ENCODE results near the gene MSL2. TPM values are rescaled to one million over a fixed set of nuclear protein-coding genes. Genes with fewer than 3 reads are reported as not detected.
A peak's percentile ranks its signal among the peaks of the same experiment; 100 is the strongest.

MSL2 gene
- polyA plus RNA-seq, 1 donor (not counting 4 experiments of a cell fraction or from before 2014, with no cell fraction given) = 9.5 TPM

DNA sequence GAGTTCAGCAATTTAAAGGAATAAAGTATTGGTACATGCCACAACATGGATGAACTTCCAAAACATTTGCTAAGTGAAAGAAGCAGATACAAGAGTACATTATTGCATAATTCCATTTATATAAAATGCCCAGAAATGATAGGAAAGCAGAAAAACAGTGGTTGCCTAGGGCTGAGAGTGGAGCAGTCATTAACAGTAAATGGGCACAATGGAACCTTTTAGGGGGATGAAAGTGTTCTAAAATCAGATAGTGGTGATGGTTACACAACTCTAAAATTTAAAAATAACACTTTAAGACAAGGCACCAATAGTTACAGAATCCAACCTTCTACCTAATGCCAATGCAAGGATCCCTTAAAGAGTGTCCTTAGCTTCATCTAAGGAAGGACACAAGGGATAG, 34.6 kb downstream of the MSL2 start:
- no peak for FAIRE-seq
- peaks cover 5% of the 10 kb centered on the region for H3K4me1 ChIP-seq (ENCODE audit: control insufficient read depth, extremely low read depth, insufficient read depth, low read length)

DNA sequence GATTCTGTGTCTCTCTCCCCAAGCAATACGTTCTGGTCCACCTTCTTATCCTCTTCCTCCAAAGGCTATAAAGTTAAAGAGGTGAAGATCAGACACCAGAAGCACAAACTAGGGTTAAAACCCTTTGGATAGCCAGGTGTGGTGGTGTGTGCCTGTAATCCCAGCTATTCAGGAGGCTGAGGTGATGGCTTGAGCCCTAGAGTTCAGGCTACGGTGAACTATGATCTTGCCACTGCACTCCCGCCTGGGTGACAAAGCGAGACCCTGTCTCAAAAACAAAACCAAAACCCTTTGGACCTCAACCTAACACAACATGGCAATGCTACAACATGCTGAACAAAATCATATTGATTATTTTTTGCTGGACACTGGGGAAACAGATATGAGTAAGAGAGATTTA, 43.2 kb downstream of the MSL2 start:
- peak overlapping the region; percentile 77 for H3K27ac ChIP-seq (ENCODE audit: control insufficient read depth, insufficient read depth, low read length)

More for the DNA sequence above, 34.6 kb downstream of the MSL2 start:
- DNase-seq (ENCODE audit: low read depth, low spot score) = no peak
- no peak overlapping the region for H3K4me2 ChIP-seq (ENCODE audit: control insufficient read depth, extremely low read depth, insufficient read depth, low read depth, low read length)
- H3K9ac ChIP-seq (ENCODE audit: control insufficient read depth, extremely low read depth, insufficient read depth, low read length) = no peak overlapping the region
- no peak overlapping the region for H3K27ac ChIP-seq (ENCODE audit: control insufficient read depth, insufficient read depth, low read length)
- TF ChIP-seq EZH2 (IDR thresholded peaks at IDR 0.05; ENCODE audit: low read length) (no peak), CTCF (optimal IDR thresholded peaks at IDR 0.05 in 1 of 3, IDR thresholded peaks at IDR 0.05 in 1 of 3, conservative IDR thresholded peaks at IDR 0.05 in 1 of 3; ENCODE audit: extremely low read depth in 1 of 3, insufficient read depth in 2 of 3, low read length in 3 of 3) (no peak)
- H2AFZ ChIP-seq (ENCODE audit: control insufficient read depth, low read length) = no peak overlapping the region
- H3K9me1 ChIP-seq (ENCODE audit: control insufficient read depth, extremely low read depth, insufficient read depth, low read length) = no peaks in the 10 kb centered on the region
- peaks cover 96% of the 10 kb centered on the region for H3K79me2 ChIP-seq (ENCODE audit: control insufficient read depth, insufficient read depth, low read length)
- H3K36me3 ChIP-seq (ENCODE audit: control insufficient read depth in 2 of 2, extremely low read depth in 1 of 2, insufficient read depth in 2 of 2, low read length in 2 of 2) = no peaks in the 10 kb centered on the region
- no peaks in the 10 kb centered on the region for H4K20me1 ChIP-seq (ENCODE audit: control insufficient read depth, extremely low read depth, insufficient read depth, low read length)
- no peak overlapping the region for H3K4me3 ChIP-seq (ENCODE audit: control insufficient read depth in 2 of 3, extremely low read depth in 1 of 3, insufficient read depth in 2 of 3, low read depth in 1 of 3, low read length in 3 of 3)
- dilution Hi-C loops (cut with MboI; ENCODE audit: extremely low pct_ligation_motif_present, low sequenced_read_pairs) = no loop called here
- H3K9me3 ChIP-seq (ENCODE audit: control insufficient read depth, low read depth, low read length) = no peaks in the 10 kb centered on the region
- no peaks in the 10 kb centered on the region for H3K27me3 ChIP-seq (ENCODE audit: control insufficient read depth, extremely low read depth, insufficient read depth, low read length)

More for the DNA sequence above, 43.2 kb downstream of the MSL2 start:
- Histone ChIP-seq H3K36me3 (ENCODE audit: control insufficient read depth in 2 of 2, extremely low read depth in 1 of 2, insufficient read depth in 2 of 2, low read length in 2 of 2) (peaks cover 1 to 15% of the 10 kb centered on the region in 2 experiments), H3K4me3 (ENCODE audit: control insufficient read depth in 2 of 3, extremely low read depth in 1 of 3, insufficient read depth in 2 of 3, low read depth in 1 of 3, low read length in 3 of 3) (no peak overlapping the region), H3K4me2 (ENCODE audit: control insufficient read depth, extremely low read depth, insufficient read depth, low read depth, low read length) (peak overlapping the region; percentile 29), H3K4me1 (ENCODE audit: control insufficient read depth, extremely low read depth, insufficient read depth, low read length) (peaks cover 36% of the 10 kb centered on the region), H3K9ac (ENCODE audit: control insufficient read depth, extremely low read depth, insufficient read depth, low read length) (no peak overlapping the region), H4K20me1 (ENCODE audit: control insufficient read depth, extremely low read depth, insufficient read depth, low read length) (peaks cover 2% of the 10 kb centered on the region), H3K27me3 (ENCODE audit: control insufficient read depth, extremely low read depth, insufficient read depth, low read length) (no peaks in the 10 kb centered on the region), H3K9me3 (ENCODE audit: control insufficient read depth, low read depth, low read length) (no peaks in the 10 kb centered on the region), H3K9me1 (ENCODE audit: control insufficient read depth, extremely low read depth, insufficient read depth, low read length) (peaks cover 3% of the 10 kb centered on the region), H3K79me2 (ENCODE audit: control insufficient read depth, insufficient read depth, low read length) (peaks cover 96% of the 10 kb centered on the region), H2AFZ (ENCODE audit: control insufficient read depth, low read length) (no peak overlapping the region)
- dilution Hi-C loops (cut with MboI; ENCODE audit: extremely low pct_ligation_motif_present, low sequenced_read_pairs) = no loop called here
- no peak for FAIRE-seq
- no peak for TF ChIP-seq EZH2 (IDR thresholded peaks at IDR 0.05; ENCODE audit: low read length)
- DNase-seq (ENCODE audit: low read depth, low spot score) = no peak

All from keratinocyte (primary cell).